Osteoblast (primary cell): ENCODE data around the gene ELAVL3. TPM values are rescaled to one million over a fixed set of nuclear protein-coding genes. Genes with fewer than 3 reads are reported as not detected.

Experiments
- DNase-seq: peaks from one replicate; pipeline ENCODE4 v3.0.0; 2011; ENCODE audit warnings: low spot score, mixed read lengths; ENCODE audit not compliant: insufficient read length; ENCODE audit errors: missing footprints
- H2AFZ ChIP-seq: 2 replicates; pipeline ENCODE4 v1.6.0; 2011; ENCODE audit warnings: mild to moderate bottlenecking, low read length
- H3K27ac ChIP-seq: 2 replicates; pipeline ENCODE4 v1.5.1; 2011; ENCODE audit warnings: mild to moderate bottlenecking, low read depth, low read length, moderate library complexity
- H3K27me3 ChIP-seq: 2 replicates; pipeline ENCODE4 v1.6.0; 2012; ENCODE audit warnings: mild to moderate bottlenecking, control low read depth, inconsistent platforms, low read length, moderate library complexity; ENCODE audit not compliant: insufficient read depth
- H3K36me3 ChIP-seq: 2 replicates; pipeline ENCODE4 v1.5.1; 2011; ENCODE audit warnings: mild to moderate bottlenecking, low read length, control low read depth, moderate library complexity; ENCODE audit not compliant: insufficient read depth
- H3K4me1 ChIP-seq: 2 replicates; pipeline ENCODE4 v1.5.1; 2011; ENCODE audit warnings: mild to moderate bottlenecking, low read length, control low read depth, moderate library complexity; ENCODE audit not compliant: insufficient read depth
- H3K4me2 ChIP-seq: 2 replicates; pipeline ENCODE4 v1.6.0; 2011; ENCODE audit warnings: mild to moderate bottlenecking, low read length; ENCODE audit not compliant: insufficient read depth
- H3K4me3 ChIP-seq: fragments of 200-600 bp; sonication (generic); 3 replicates; pipeline ENCODE4 v1.5.1; 2012; ENCODE audit warnings: mild to moderate bottlenecking, low read length, inconsistent platforms; ENCODE audit not compliant: insufficient read depth
- H3K79me2 ChIP-seq: 2 replicates; pipeline ENCODE4 v1.6.0; 2012; ENCODE audit warnings: mild to moderate bottlenecking, low read length, control low read depth, inconsistent platforms; ENCODE audit not compliant: insufficient read depth
- H3K9me3 ChIP-seq: 2 replicates; pipeline ENCODE4 v1.5.1; 2011; ENCODE audit warnings: low read depth, low read length, control low read depth
- H4K20me1 ChIP-seq: 2 replicates; pipeline ENCODE4 v1.6.0; 2012; ENCODE audit warnings: mild to moderate bottlenecking, low read length, control low read depth; ENCODE audit not compliant: insufficient read depth
- CTCF ChIP-seq: IDR thresholded peaks from 2 replicates; pipeline ENCODE4 v1.5.1; 2011; ENCODE audit warnings: mild to moderate bottlenecking, low read depth, low read length, moderate library complexity; ENCODE audit errors: extremely low read depth
- total RNA-seq: library from RNA; depleted of rRNA; stranded (reverse); fragments of >200 nt; gene quantifications from 2 replicates; pipeline ENCODE4 v1.2.3, GENCODE V29; 2012

ELAVL3 gene
- total RNA-seq, 1 donor: 0.72 TPM

- no peak for TF ChIP-seq CTCF
- Histone ChIP-seq H2AFZ (no peak overlapping the region), H3K4me2 (peak overlapping the region; percentile 77), H3K4me1 (peaks cover 7% of the 10 kb centered on the region), H3K9me3 (no peaks in the 10 kb centered on the region), H3K27ac (no peak overlapping the region), H3K4me3 (no peak overlapping the region), H3K27me3 (peaks cover 14% of the 10 kb centered on the region), H3K36me3 (no peaks in the 10 kb centered on the region), H3K79me2 (no peaks in the 10 kb centered on the region), H4K20me1 (no peaks in the 10 kb centered on the region)
- peak; percentile 93 for DNase-seq
Measured at GRCh38 chr19:11421371-11422098, 59.3 kb downstream of the ELAVL3 start.

- no peaks in the 10 kb centered on the region for H3K79me2 ChIP-seq
- peak; percentile 91 for DNase-seq
- peaks cover 7% of the 10 kb centered on the region for H3K4me1 ChIP-seq
- H4K20me1 ChIP-seq: no peaks in the 10 kb centered on the region
- H3K9me3 ChIP-seq: no peaks in the 10 kb centered on the region
- peak overlapping the region; percentile 77 for H3K4me2 ChIP-seq
- H3K27me3 ChIP-seq: peaks cover 14% of the 10 kb centered on the region
- TF ChIP-seq CTCF: no peak
- H3K4me3 ChIP-seq: peak overlapping the region; percentile 61
- peak overlapping the region; percentile 77 for H2AFZ ChIP-seq
- no peaks in the 10 kb centered on the region for H3K36me3 ChIP-seq
- H3K27ac ChIP-seq: no peak overlapping the region
Measured at GRCh38 chr19:11420429-11421370, 60.1 kb downstream of the ELAVL3 start.

GRCh38 chr19:11418549-11419506, 62.0 kb downstream of the ELAVL3 start, which contains the start of gene RGL3:
Gene RGL3, minus strand, starts transcription at chr19:11419314. Its CDS starts 36 bp downstream, at chr19:11419278.
- Histone ChIP-seq H3K27me3 (peaks cover 14% of the 10 kb centered on the region), H3K4me2 (peak within 1 kb of the TSS; percentile 82), H2AFZ (peak within 1 kb of the TSS; percentile 84), H3K4me3 (peak within 1 kb of the TSS; percentile 65), H3K36me3 (no peaks in the 10 kb centered on the region), H3K79me2 (no peaks in the 10 kb centered on the region), H3K9me3 (no peaks in the 10 kb centered on the region), H4K20me1 (no peaks in the 10 kb centered on the region), H3K4me1 (peaks cover 7% of the 10 kb centered on the region), H3K27ac (no peak within 1 kb of the TSS)
- TF ChIP-seq CTCF: no peak
- peak; percentile 87 for DNase-seq
